Activated CD4-positive, alpha-beta T cell treated with anti-CD3 and anti-CD28 coated beads, Interleukin-2, amount 50 U/mL, for 1 hour (primary cell): ENCODE data around the gene RFX3.

Source experiments
- DNase-seq: peaks from one replicate; pipeline ENCODE4 v3.0.0-alpha.2; 2020

Gene RFX3

DNA sequence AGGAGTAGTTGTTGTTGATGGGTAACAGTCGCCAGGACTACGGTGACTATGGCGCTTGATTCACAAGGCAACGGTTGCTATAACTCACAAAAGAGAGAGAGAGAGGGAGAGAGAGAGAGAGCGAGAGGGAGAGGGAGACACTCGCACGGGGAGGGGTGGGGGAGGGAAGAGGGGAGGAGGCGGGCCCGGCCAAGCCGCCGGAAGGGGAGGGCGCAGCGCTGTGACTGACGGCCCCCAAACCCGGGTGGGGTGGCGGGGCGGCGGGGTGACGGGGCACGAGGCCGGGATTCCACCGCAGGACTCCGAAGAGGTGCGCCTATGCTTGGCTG is at the start of gene RFX3:
Gene RFX3, minus strand, starts transcription at position 166 of the 329 bp plus-strand sequence. CDS start 130,413 bp downstream, outside the sequence.
- peak; percentile 92 for DNase-seq

DNA sequence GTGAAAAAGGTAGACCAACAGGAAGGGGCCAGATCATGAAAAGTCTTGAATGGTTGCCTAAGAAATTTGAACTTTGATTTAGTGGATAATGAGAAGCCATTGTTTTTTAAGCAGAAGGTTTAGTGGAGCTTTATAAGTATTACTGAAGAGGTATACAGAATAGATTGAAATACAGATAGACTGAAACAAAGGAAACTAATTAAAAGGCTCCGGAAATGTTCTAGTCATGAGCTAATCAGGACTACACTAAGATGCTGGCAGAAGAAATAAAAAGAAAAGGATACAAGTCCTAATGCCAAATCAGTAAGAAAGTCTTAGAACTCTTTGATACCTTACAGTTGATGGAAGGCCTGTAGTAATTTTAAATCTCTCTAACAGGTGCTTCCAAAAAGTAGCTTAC is 45.7 kb upstream of the RFX3 start:
- no peak for DNase-seq

DNA sequence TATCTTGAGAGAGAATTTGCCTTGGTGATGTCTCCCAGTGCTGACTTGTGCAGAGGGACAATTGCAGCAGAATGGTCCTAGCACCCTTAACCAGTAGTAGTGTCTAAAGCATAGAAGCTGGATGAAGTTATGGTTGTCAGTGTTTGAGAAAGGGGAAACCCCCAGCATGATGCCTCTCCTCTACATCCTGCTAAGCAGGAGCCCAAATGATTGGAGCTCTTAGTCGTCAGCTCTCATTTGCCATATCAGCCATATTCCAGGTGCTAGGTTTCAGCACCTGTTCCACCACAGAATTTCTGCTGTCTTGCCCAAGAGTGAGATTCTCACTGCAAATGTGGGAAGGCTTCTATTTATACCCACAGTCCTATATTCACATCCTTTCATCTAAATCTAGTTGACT is 43.7 kb upstream of the RFX3 start:
- DNase-seq, result no peak

DNA sequence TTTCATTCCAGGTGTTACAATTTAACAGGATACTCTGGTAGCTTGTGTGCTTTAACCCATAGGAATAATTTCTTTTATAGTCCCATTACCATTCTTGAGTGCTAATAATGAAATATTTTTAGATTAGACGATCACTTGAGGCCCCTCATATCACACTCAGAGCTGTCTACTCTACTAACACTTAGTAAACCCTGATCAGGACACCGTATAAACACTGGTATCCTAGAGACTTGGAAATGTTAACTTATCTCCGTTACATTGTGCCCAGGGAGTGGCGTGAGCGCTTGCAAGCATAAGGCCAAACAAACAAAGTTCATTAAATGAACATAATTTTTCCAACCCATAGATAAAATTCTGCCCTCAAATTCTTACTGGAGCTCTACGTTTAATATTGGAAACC is 42.2 kb upstream of the RFX3 start:
- DNase-seq, result no peak

DNA sequence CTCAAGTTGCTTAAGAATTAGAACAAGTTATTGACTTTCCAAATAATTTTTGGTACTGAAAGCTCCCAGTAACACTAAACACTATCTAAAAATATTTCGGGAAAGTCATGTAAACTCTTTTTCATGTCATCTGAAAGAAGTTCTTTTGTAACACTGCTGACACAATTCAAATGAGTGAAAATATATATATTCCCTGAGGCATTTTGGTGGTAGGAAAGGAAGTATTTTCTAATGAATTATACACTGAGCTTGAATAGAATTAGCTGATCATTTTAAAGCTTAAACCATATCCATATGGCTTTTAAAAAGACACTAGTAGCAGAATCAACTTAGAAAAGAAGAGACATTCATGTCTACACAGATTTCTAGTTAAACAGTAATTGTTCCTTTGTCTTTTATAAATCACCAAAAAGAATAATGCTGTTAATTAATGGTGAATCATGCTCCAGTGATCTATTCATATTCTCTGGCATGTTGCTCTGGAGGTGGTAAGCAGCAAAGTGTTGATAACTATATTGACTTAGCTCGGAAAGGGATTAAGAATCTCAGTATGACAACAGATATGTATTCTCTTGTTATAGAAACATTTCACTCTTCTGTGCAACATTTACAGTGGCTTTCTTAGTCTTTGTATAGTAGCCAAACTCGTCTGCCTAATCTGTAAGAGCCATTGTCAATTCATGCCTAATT is 27.4 kb upstream of the RFX3 start:
- no peak for DNase-seq

DNA sequence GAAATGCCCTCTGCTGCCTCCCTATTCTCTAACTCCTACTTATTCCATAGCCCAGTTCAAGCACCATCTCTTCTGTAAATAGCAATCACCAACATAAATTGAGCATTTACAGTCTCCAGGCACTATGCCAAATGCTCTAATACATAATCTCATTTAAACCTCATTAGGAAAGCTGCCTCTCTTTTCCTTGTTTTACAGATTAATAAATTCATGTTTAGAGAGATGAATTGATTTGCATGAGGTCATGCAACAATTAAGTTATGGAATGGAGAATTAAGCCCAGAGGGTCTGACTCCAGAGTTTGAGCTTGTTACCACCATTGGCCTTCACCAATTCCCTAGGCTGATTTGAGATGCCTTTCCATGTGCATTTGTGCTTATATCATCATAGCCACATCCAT is 23.4 kb upstream of the RFX3 start:
- no peak for DNase-seq

DNA sequence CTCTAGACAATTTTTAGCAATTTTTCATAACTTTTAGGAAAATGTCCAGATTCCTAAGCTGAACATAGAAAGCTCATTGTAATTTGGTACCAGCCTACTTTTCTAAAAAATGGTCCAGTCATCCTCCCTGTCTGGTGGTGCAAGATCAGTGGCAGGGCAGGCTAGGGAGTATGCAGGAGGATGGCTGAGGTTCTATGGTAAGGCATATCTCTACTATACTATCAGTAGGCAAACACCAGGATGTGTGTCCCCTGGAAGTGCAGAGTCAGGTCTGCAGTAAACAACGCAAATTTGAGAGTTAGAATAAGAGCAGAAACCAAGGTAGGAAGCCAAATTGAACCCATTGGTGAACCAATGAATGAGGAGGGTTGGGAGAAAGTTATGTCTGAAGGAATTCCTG is 22.8 kb upstream of the RFX3 start:
- no peak for DNase-seq

DNA sequence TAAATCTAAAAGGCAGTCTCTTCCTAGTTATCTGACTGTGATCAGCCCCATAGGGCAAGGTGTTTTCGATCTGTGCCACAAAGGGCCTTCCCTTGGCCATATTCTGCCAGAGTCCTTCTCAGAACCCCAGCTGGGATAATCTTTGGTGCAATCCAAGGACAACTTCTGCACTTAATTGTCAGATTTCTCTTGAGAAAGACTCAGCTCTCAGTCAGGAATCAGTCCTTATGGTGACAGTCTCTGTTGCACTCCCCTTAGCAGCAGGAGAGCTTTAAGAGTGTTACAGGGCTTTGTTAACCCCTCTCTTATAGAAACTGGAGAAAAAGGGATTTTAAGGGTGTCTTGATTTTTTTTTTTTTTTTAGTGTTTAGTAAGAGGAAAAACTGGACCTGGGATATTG is 15.4 kb upstream of the RFX3 start:
- no peak for DNase-seq

DNA sequence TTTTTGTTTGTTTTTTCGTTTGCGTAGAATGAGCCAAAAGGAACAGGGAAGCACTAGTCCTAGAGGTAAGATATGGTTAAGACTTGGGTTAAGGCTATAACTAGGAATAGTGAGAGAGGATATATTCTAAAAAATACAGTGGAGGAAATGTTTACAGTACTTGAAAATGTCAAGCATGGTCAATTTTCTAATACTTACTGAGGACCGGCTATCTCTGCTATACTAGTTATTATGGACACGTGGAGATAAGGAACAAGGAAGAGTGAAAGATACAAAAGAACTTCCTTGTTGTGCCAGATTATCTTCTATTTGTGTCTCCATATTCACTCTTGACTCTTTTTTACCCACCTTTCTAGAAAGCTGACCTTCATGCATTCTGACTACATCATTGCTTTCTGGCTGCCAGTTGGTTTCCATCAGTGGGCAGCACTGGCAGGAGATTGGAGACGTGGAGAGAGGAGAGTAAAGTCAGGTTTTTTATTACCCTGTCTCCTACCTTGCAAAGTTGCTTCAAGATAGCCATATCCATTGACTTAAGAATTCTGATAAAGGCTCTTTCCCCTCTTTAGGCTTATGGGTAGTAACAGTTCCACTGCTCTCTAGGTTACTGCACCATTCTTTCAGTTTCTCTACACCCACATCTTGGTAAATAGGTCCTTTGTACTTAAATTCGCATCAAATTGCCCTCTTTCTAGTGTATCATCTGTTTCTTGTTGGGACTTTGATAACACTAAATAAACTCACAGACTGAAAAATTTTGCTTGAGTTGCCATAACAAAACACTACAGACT is 9.0 kb upstream of the RFX3 start:
- no peak for DNase-seq

DNA sequence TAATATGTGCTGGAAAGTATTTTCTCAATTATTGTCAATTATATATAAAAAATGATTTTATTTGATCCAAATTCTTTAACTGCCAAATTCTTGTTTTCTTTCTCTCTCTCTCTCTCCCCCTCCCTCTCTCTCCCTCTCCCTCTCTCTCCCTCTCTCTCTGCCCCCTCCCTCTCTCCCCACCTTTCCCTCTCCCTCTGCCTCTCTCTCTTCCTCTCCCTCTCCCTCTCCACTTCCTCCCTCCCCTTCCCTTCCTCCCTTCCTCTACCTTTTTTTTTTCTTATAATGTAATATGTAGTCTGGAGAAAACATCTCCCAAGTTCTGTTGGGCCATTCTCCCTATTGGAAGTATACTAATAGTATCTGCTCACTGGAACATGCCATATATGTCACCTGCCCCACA is 6.4 kb upstream of the RFX3 start:
- DNase-seq, result no peak

DNA sequence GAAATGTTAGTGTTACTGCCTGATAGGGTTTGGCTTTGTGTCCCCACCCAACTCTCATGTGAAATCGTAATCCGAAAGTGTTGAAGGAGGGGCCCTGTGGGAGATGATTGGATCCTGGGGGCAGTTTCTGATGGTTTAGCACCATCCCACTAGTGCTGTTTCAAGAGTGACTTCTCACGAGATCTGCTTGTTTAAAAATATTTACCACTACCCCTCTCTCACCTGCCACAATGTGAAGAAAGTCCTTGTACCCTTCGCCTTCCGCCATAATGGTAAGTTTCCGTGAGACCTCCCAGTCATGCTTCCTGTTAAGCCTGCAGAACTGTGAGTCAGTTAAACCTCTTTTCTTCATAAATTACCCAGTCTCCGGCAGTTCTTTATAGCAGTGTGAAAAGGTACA is 2.6 kb upstream of the RFX3 start:
- peak; percentile 29 for DNase-seq

DNA sequence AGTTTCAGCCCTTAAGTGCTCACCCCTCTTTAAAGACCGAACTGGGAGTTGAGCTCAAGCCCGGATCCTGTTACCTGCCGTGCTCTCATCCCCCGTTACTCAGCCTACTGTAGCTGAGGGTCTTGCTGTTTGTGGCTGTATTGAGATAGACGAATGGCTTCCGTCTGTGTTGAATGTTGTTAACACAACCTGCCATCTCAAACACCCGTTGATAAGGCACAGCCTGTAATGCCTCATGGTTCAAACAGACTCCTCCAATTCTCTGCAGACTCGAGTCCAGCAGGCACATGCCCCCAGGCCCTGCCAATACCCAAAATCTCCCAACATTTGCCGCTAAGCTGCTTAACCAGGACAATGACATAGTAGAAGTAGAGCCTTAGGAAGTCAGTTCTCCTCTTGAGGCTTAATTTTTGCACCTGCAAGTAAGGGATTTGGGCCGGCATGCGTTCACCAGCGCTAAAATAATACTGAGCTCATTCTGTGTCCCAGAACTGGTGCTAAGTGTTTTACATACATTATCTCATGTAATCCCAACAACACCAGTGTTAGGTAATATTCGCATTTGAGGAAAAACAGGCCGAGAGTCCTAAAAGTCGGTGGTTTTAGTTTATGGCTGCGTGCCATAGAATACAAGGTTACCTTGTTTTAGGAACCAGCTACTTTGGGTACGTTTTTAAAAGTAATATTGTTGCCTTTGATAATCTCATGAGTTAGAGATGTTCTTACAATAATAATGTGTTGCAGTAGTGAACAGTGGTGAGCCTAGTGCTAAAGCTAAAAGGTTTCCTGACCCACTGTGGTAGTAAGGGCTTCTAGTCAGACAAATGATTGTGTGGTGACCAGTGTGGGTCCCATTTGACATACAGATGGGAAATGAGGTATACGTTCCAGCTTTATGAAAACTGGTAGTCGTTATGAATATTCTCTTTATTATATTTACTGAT is 1.5 kb upstream of the RFX3 start:
- no peak for DNase-seq

DNA sequence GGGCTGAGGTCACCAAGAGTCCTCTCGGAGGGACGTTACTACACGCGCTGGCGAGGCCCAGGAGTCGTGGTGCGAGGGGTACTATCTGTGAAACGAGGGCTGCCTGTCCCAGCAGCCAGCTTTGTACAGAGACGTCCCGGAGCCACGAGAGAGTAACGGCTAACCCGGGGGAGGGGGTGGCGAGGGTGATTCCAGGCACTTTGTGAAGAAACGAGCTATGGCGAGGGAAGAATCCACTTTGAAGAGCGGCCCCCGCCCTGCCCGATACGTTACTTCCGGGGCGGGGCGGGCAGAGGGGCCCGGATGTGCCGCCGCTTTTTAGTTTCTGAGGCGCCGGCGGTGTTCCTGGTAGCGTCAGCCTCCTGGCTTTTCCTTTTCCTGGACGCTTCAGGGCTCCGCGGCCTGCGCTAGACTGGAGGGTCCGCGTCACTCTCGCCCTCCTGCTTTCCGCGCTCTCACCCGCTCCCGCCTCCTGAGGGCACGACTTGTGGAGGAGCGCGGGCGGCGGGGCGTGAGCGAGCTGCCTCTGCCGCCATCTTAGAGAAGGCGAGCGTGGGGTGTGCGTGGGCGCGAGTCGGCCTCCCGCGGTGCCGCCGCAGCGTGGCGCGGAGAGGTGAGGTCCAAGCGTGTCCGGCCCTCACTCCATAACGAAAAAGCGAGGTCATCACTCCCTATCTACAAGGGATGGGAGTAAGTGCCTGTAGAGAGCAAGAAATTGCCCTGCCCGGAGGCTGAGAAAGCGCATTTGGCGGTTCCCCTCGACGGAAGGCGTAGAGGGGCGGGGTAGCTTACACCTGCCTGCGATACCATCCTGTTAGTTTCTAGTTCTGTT is 580 bp upstream of the RFX3 start:
- DNase-seq, result peak; percentile 86

DNA sequence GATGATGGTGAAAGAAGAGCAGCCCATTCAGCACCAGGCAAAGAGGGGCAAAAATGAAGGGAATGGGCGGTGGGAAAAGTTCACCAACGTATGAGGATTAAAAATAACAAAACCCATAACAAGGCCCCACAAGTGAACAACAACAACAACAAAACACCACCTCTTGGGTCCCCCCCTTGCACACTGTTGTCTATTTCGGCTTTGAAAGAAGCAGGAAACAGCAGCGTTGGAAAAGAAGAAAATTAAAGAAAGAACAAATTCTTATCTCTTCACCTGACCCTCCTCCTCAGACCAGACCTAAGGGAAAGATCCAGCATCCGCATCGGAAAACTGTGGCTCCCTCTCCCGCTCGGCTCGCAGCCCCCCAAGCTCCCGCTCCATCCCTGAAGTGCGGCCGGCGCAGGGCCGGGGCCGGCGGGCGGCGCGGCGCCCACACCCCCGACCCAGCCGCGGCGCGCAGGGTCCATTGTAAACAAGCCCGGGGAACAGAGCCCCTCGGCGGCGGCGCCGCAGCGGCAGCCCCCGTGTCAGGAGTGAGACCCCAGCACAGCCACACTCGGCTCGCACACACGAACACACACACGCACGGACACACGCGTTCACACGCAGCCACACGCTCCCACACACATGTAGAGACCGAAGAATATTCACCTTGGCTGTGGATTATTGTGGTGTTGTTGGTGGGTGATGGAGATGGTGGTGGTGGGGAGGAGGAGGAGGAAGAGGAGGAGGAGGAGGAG is 535 bp downstream of the RFX3 start:
- DNase-seq, result no peak

DNA sequence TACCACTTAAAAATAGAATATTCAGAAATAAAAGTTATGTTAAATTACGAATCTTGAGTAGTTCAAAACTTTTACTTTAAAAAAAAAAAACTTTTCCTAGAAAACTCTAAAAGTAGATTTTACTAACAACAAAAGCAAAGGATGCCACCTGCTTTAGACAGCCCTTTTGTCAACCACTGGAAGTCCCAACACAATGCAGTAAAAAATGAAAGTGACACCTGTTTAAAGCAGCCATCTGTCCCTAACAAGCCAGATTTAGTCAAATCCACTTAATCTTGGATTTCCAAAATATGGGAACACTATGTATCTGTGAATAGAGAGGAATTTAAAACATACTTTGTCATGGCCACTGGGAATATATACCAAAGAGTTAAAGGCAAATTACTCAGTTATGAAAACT is 3.8 kb downstream of the RFX3 start:
- no peak for DNase-seq

DNA sequence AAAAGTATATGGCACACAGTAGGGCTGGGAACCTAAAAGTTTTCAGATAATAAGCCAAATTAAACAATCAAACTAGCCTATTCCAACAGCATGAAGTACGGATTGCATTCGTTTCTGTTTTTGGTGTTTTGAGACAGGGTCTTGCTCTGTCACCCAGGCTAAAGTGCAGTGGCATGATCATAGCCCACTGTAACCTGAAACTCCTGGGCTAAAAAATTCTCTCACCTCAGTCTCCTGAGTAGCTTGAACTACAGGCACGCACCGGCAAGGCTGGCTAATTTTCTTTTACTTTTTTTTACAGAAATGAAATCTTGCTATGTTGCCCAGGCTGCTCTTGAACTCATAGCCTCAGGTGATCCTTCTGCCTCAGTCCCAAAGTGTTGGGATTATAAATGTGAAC is 5.2 kb downstream of the RFX3 start:
- DNase-seq, result no peak

DNA sequence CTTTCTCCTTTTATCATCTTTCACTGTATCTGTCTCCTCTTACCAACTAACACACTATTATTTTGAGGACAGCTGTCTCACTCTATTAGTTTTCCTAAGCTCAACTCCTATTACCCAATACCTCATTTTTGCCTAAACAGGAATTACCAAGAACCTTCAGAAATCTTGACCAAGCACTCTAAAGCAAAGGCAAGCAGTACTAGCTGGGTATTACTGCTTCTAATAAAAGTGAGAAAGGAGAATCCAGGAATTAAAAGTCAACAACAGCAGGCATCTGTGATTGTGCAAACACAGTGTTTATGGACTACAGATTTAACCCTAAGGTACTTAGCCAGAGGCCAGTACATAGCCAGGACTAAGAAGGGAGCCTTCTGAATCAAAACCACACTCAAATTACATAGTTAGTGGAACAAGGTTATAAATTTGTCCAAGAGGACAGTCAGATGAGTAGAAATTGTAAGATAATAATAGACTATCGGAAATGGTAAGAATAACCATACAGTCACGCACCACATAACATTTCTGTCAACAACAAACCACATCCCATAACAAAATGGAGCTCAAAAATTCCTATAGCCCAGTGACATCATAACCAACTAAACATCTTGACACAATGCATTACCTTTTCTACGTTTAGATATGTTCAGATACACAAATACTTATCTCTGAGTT is 8.3 kb downstream of the RFX3 start:
- no peak for DNase-seq

DNA sequence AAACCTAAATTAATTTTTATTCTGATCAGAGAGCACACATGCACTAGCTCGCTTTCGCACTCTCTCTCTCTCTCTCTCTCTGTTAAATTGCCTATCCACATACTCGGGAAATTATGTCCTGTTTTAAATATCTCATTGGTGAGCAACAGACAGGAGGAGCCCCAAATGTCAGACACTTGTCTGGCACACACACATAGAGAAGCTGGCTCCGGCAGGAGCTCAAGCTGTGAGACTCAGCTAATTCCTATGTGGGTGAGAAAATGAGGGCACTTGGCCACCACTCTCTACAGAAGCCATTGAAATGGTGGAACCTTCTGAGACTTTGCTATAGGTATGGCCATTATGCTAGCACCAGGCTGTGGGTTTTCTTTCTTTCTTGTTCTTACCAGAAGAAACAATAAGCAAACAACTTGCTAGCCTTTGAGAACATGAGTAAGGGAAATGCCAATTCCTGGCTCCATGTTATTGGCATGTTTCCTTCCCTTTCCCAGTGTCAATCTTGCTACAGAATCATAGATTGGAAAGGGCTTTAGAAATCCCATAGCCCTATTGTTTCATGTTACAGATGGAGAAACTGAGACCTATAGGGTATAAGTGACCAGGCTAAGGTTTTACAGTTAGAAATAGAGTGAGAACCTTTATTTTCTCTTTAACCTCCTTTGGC is 9.0 kb downstream of the RFX3 start:
- DNase-seq, result no peak

DNA sequence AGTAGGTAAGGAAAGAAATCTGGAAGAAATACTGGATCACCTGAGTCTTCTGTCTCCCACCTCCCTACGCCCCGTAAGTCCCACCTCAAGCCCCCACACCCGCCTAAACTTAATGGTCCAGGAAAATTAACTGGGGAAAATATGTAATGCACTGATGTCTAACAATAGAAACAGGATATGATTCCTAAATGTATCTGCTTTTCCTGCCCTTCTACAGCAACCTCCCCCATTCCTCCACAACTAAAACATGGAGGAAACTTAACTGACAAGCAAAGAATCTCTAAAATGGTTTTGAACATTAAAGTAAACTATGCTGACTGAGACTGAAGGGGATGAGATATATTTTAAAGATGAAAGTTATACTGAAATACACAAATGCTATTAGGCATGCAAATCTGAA is 10.4 kb downstream of the RFX3 start:
- DNase-seq, result no peak

DNA sequence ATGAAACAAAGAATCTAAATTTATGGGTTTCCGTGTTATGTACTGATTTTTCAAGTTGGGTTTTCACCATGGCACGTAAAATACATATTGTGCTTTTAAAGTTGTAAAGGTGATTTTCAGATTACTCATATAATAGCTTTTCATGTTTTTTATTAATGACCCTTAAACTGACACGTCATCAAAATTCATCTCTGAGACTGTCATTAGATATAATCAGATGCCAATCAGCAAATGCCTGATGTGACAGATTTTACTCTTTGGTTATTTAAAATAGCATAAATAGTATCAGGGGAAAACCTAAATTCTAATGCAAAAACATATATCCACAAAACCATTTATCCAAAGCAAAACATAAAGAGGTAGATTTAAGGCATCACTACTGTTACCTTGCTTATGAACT is 11.0 kb downstream of the RFX3 start:
- DNase-seq, result no peak

DNA sequence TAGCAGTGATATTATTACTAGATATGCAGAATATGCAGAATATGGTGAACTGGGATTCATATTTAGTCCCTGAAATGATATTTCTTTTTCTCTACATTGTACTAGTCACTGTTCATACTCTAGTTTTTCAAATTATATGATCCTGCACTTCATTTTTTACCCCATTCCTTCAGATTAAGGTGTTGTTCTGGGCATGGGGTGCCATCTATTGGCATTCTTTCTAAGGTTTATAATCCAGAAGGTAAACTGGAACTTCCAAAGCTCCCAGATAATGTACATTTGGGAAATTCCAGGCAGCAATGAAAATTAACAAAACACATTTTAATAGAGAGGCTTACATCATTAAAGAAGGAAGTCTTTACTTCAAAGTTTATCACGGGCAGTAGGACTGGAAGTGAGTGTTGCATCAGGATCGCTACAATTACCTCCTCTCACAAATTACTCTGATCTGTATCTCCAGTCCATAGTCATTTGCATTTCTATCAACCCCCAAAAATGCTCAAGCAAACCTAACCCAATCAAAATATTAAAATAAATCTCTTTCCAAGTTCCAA is 12.5 kb downstream of the RFX3 start:
- no peak for DNase-seq
